SK-N-MC (cell line): ENCODE data around the gene TTC17.

Experiments used
- EZH2 ChIP-seq: fragments of 200-600 bp; sonication (generic); IDR thresholded peaks from one replicate; pipeline ENCODE4 v1.6.1; 2017; ENCODE audit warnings: antibody characterized with exemption
- POLR2AphosphoS5 ChIP-seq: IDR thresholded peaks from 2 replicates; pipeline ENCODE4 v1.6.1; 2012; ENCODE audit warnings: mild to moderate bottlenecking, low read depth, low read length, borderline replicate concordance

DNA sequence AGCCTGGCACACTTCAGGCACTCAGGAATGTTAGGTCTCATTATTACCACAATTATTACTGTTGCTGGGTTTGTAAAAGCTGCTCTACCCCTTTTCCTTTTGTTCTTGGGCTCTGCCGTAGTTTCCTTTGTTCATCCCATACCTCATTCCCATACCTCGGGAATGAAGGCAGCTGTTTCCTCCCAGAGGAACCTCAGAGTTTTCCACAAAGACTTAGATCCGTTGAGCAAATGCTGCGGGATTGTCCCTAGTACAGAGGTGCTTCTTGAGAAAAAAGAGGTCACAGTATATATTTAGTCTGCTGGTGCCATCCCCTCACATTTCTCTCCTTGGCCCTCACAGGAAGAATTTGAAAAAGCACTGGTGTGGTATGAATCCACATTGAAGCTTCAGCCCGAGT, 134.7 kb downstream of the TTC17 start:
- TF ChIP-seq EZH2 (no peak), POLR2AphosphoS5 (no peak)
